Measurements from ENCODE around the gene OSBPL9. TPM values are rescaled to one million over a fixed set of nuclear protein-coding genes. Genes with fewer than 3 reads are reported as not detected.

The OSBPL9 gene
- total RNA-seq, 1 experiment from 2014 or later = 52.6 TPM

DNA sequence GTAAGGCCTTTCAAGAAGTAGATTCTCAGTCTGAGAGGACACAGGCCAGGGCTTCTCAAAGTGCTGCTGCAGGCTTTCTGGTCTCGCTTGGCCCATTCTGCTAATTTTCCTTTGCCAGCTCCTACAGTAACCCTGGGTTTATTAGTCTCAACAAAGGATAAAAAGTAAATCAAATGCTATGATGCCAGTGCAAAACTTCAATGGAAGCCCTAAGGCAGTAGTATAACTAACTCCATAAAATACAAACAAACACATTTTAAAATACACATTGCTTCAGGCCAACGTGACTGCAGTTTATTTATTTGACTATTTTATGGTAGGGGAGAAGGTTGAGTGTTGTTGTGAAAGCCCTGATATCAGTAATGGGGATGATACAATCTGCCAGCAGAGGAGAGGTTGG, 172.0 kb downstream of the OSBPL9 start:
- DNase-seq (ENCODE audit: low read depth, low spot score) (no peak), ATAC-seq (no peak)
- Histone ChIP-seq H3K4me3 (replicated peaks in 1 of 2; ENCODE audit: low read depth in 1 of 2, low read length in 2 of 2) (no peak overlapping the region), H3K9me2 (ENCODE audit: insufficient read depth) (no peaks in the 10 kb centered on the region), H3K36me3 (ENCODE audit: control insufficient read depth in 1 of 2, insufficient read depth in 2 of 2, low read length in 2 of 2) (peaks cover 47 to 52% of the 10 kb centered on the region in 2 experiments; a peak in 3 of 4 replicates), H3K27ac (ENCODE audit: low read depth, low read length) (no peak overlapping the region), H3K9ac (ENCODE audit: low read length) (no peak overlapping the region), H3K4me2 (ENCODE audit: low read length) (no peak overlapping the region), H3K9me3 (ENCODE audit: control insufficient read depth in 1 of 2, insufficient read depth in 1 of 2, low read depth in 1 of 2, low read length in 2 of 2) (no peaks in the 10 kb centered on the region), H2AFZ (ENCODE audit: low read depth, low read length, poor library complexity, severe bottlenecking) (no peak overlapping the region), H4K20me1 (ENCODE audit: insufficient read depth) (no peaks in the 10 kb centered on the region), H3K79me2 (ENCODE audit: insufficient read depth, low read length) (no peaks in the 10 kb centered on the region), H3K4me1 (ENCODE audit: control insufficient read depth in 1 of 2, insufficient read depth in 2 of 2, low read length in 2 of 2) (no peaks in the 10 kb centered on the region), H3K27me3 (ENCODE audit: insufficient read depth, low read length) (no peaks in the 10 kb centered on the region)
- POLR2A ChIA-PET = no interaction called here
- RAD21 ChIA-PET (ENCODE audit: low non-redundant PET in 1 of 2, low total read pairs in 2 of 2, uncharacterized antibody in 2 of 2, unreplicated experiment in 2 of 2) = no interaction called here
- TF ChIP-seq ELF1 (IDR thresholded peaks at IDR 0.05; ENCODE audit: borderline replicate concordance, low read depth) (no peak), POLR2AphosphoS5 (IDR thresholded peaks at IDR 0.05; ENCODE audit: low read depth, low read length) (no peak), SRF (IDR thresholded peaks at IDR 0.05; ENCODE audit: low read depth) (no peak), JUND (IDR thresholded peaks at IDR 0.05) (no peak), CEBPB (IDR thresholded peaks at IDR 0.05; ENCODE audit: low read depth) (no peak), RAD21 (IDR thresholded peaks at IDR 0.05; ENCODE audit: low read depth) (no peak), TCF7L2 (IDR thresholded peaks at IDR 0.05; ENCODE audit: borderline replicate concordance, extremely low read depth, insufficient read depth, insufficient read length) (no peak), SIN3A (IDR thresholded peaks at IDR 0.05; ENCODE audit: low read depth) (no peak), ZNF274 (IDR thresholded peaks at IDR 0.05; ENCODE audit: low read depth, low read length) (no peak), POLR2A (IDR thresholded peaks at IDR 0.05; ENCODE audit: borderline replicate concordance, extremely low read depth, insufficient read depth, insufficient read length) (no peak), EGR1 (IDR thresholded peaks at IDR 0.05; ENCODE audit: low read depth) (no peak), EZH2 (IDR thresholded peaks at IDR 0.05) (no peak)
- TF ChIP-seq, protein P1, sequence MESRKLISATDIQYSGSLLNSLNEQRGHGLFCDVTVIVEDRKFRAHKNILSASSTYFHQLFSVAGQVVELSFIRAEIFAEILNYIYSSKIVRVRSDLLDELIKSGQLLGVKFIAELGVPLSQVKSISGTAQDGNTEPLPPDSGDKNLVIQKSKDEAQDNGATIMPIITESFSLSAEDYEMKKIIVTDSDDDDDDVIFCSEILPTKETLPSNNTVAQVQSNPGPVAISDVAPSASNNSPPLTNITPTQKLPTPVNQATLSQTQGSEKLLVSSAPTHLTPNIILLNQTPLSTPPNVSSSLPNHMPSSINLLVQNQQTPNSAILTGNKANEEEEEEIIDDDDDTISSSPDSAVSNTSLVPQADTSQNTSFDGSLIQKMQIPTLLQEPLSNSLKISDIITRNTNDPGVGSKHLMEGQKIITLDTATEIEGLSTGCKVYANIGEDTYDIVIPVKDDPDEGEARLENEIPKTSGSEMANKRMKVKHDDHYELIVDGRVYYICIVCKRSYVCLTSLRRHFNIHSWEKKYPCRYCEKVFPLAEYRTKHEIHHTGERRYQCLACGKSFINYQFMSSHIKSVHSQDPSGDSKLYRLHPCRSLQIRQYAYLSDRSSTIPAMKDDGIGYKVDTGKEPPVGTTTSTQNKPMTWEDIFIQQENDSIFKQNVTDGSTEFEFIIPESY (IDR thresholded peaks at IDR 0.05; ENCODE audit: extremely low read depth, insufficient replicate concordance, low read length) = no peak
- TF ChIP-seq, protein P2, sequence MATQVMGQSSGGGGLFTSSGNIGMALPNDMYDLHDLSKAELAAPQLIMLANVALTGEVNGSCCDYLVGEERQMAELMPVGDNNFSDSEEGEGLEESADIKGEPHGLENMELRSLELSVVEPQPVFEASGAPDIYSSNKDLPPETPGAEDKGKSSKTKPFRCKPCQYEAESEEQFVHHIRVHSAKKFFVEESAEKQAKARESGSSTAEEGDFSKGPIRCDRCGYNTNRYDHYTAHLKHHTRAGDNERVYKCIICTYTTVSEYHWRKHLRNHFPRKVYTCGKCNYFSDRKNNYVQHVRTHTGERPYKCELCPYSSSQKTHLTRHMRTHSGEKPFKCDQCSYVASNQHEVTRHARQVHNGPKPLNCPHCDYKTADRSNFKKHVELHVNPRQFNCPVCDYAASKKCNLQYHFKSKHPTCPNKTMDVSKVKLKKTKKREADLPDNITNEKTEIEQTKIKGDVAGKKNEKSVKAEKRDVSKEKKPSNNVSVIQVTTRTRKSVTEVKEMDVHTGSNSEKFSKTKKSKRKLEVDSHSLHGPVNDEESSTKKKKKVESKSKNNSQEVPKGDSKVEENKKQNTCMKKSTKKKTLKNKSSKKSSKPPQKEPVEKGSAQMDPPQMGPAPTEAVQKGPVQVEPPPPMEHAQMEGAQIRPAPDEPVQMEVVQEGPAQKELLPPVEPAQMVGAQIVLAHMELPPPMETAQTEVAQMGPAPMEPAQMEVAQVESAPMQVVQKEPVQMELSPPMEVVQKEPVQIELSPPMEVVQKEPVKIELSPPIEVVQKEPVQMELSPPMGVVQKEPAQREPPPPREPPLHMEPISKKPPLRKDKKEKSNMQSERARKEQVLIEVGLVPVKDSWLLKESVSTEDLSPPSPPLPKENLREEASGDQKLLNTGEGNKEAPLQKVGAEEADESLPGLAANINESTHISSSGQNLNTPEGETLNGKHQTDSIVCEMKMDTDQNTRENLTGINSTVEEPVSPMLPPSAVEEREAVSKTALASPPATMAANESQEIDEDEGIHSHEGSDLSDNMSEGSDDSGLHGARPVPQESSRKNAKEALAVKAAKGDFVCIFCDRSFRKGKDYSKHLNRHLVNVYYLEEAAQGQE (IDR thresholded peaks at IDR 0.05; ENCODE audit: low read depth) = no peak
- TF ChIP-seq, protein P3, sequence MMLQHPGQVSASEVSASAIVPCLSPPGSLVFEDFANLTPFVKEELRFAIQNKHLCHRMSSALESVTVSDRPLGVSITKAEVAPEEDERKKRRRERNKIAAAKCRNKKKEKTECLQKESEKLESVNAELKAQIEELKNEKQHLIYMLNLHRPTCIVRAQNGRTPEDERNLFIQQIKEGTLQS (IDR thresholded peaks at IDR 0.05) = no peak
- TF ChIP-seq, protein P4, sequence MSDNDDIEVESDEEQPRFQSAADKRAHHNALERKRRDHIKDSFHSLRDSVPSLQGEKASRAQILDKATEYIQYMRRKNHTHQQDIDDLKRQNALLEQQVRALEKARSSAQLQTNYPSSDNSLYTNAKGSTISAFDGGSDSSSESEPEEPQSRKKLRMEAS (IDR thresholded peaks at IDR 0.05) = no peak
- TF ChIP-seq, protein P5, sequence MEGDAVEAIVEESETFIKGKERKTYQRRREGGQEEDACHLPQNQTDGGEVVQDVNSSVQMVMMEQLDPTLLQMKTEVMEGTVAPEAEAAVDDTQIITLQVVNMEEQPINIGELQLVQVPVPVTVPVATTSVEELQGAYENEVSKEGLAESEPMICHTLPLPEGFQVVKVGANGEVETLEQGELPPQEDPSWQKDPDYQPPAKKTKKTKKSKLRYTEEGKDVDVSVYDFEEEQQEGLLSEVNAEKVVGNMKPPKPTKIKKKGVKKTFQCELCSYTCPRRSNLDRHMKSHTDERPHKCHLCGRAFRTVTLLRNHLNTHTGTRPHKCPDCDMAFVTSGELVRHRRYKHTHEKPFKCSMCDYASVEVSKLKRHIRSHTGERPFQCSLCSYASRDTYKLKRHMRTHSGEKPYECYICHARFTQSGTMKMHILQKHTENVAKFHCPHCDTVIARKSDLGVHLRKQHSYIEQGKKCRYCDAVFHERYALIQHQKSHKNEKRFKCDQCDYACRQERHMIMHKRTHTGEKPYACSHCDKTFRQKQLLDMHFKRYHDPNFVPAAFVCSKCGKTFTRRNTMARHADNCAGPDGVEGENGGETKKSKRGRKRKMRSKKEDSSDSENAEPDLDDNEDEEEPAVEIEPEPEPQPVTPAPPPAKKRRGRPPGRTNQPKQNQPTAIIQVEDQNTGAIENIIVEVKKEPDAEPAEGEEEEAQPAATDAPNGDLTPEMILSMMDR (IDR thresholded peaks at IDR 0.05 in 2 of 3, conservative IDR thresholded peaks at IDR 0.05 in 1 of 3; ENCODE audit: borderline replicate concordance in 1 of 3, insufficient read depth in 1 of 3, low read depth in 2 of 3, low read length in 2 of 3) = no peak
- intact Hi-C loops (cut with micrococcal nuclease) = no loop called here
- BruUV-seq (replicated peaks) = no TSS peak
- CTCF ChIA-PET = no interaction called here
